ENCODE results near the gene CD302. TPM values are rescaled to one million over a fixed set of nuclear protein-coding genes. Genes with fewer than 3 reads are reported as not detected.

The CD302 gene
- total RNA-seq, 1 experiment from 2014 or later = 0.68 TPM

GRCh38 chr2:159775021-159775420, 23.0 kb downstream of the CD302 start:
- Histone ChIP-seq H2AK5ac (ENCODE audit: insufficient read length, low read length) (no peak overlapping the region), H3K4me1 (ENCODE audit: insufficient read depth, low read length) (no peaks in the 10 kb centered on the region), H2BK5ac (ENCODE audit: insufficient read length, low read length) (no peak overlapping the region), H3K9me3 (ENCODE audit: control insufficient read depth, low read depth, low read length) (no peaks in the 10 kb centered on the region), H4K8ac (replicated peaks; ENCODE audit: insufficient read length, low read depth, low read length) (no peak overlapping the region), H3K18ac (ENCODE audit: insufficient read length, low read depth, low read length) (no peak overlapping the region), H4K20me1 (ENCODE audit: control insufficient read depth, insufficient read depth, insufficient read length) (no peaks in the 10 kb centered on the region), H4K5ac (ENCODE audit: insufficient read length, low read depth, low read length) (no peak overlapping the region), H4K91ac (ENCODE audit: insufficient read length, low read depth, low read length) (no peak overlapping the region), H3K27ac (ENCODE audit: insufficient read length, low read depth, low read length) (no peak overlapping the region), H2AFZ (ENCODE audit: low read length) (no peak overlapping the region), H2BK12ac (ENCODE audit: insufficient read length, low read depth, low read length) (no peak overlapping the region), H3K4me2 (ENCODE audit: insufficient read depth, insufficient read length, low read length) (no peak overlapping the region), H3K23ac (ENCODE audit: insufficient read length, low read depth, low read length) (no peak overlapping the region), H3K4ac (ENCODE audit: low read depth, low read length) (no peak overlapping the region), H3T11ph (ENCODE audit: low read length) (no peak overlapping the region), H3K56ac (ENCODE audit: insufficient read length, low read depth, low read length) (no peak overlapping the region), H3K14ac (ENCODE audit: insufficient read depth, low read length) (no peak overlapping the region), H3K27me3 (ENCODE audit: insufficient read depth, low read length) (no peaks in the 10 kb centered on the region), H3K23me2 (ENCODE audit: insufficient read length, low read depth, low read length, poor library complexity, severe bottlenecking) (no peaks in the 10 kb centered on the region), H2BK120ac (ENCODE audit: low read depth, low read length, poor library complexity, severe bottlenecking) (no peak overlapping the region), H3K79me2 (ENCODE audit: insufficient read depth, low read length) (no peaks in the 10 kb centered on the region), H2BK20ac (ENCODE audit: low read depth, low read length, poor library complexity, severe bottlenecking) (no peak overlapping the region), H3K79me1 (ENCODE audit: insufficient read depth, low read depth, low read length, poor library complexity, severe bottlenecking) (no peaks in the 10 kb centered on the region), H3K9ac (ENCODE audit: extremely low read depth, insufficient read length, low read length) (no peak overlapping the region), H2BK15ac (ENCODE audit: low read depth, low read length) (no peak overlapping the region)
- Mint-ChIP-seq H3K4me3 (no peak overlapping the region), H3K4me1 (peaks cover 9 to 13% of the 10 kb centered on the region in 2 experiments), H3K27me3 (ENCODE audit: low read depth) (no peaks in the 10 kb centered on the region; the same call in 1 of the 2 replicates), H3K36me3 (ENCODE audit: insufficient read depth in 1 of 3, low read depth in 3 of 3) (peaks cover 0 to 3% (median 3%) of the 10 kb centered on the region in 3 experiments; a peak in 2 of 7 replicates), H3K9me3 (no peaks in the 10 kb centered on the region), H3K27ac (peak overlapping the region in 1 of 3 experiments; percentile 83; a peak in 2 of 7 replicates)
- no peak for DNase-seq
- TF ChIP-seq CTCF (conservative IDR thresholded peaks at IDR 0.05) = no peak
- WGBS (ENCODE audit: extremely low coverage, insufficient read length, low lambda C conversion rate) = no CpG with 5 or more reads among the region's 1 CpG
